ENCODE data around the gene PTK6. TPM values are rescaled to one million over a fixed set of nuclear protein-coding genes. Genes with fewer than 3 reads are reported as not detected.

The PTK6 gene
- total RNA-seq, 1 experiment from 2014 or later = 6.7 TPM

DNA sequence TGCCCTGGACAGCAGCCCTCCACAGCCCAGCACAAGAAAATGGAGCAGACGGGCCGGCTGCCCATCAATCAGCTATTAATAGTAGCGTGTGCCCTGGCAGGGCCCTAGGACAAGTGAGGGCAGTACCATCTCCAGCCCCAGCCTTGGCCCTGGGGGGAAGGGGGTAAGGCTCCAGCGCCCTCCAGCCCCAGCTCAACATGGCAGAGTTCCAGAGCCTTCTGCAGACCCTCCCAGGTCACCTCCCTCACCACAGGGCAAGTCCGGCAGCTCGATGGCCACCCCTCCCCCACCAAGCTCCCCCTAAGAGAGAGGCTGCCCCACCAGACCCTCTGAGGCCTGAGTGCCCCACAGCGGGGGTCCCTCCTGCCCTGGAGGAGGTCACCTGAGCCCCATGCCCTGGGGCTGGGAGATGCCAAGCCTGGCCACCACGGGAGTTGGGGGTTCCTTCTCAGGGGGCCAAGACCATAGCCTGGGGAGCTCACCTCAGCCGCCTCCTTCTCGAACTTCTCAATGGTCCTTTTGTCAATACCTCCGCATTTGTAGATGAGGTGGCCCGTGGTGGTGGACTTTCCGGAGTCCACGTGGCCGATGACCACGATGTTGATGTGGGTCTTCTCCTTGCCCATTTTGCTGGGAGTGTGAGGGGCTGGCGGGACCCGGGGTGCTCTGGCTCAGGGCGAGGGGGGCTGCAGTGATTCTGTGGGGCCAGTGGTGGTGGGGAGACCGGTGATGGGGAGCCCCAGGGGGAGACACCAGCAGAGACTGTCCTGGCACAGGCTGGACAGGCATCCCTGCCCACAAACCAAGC, 39.8 kb downstream of the PTK6 start:
- Histone ChIP-seq H3K9me3 (ENCODE audit: control insufficient read depth in 1 of 2, insufficient read depth in 1 of 2, low read depth in 1 of 2, low read length in 2 of 2) (no peaks in the 10 kb centered on the region), H3K4me1 (ENCODE audit: control insufficient read depth in 1 of 2, insufficient read depth in 2 of 2, low read length in 2 of 2) (peaks cover 21 to 42% of the 10 kb centered on the region in 2 experiments), H3K4me2 (ENCODE audit: low read length) (peak overlapping the region; percentile 95), H2AFZ (ENCODE audit: low read depth, low read length, poor library complexity, severe bottlenecking) (no peak overlapping the region), H3K79me2 (ENCODE audit: insufficient read depth, low read length) (peaks cover 50% of the 10 kb centered on the region), H3K9ac (ENCODE audit: low read length) (peak overlapping the region; percentile 78), H3K9me2 (ENCODE audit: insufficient read depth) (no peaks in the 10 kb centered on the region), H4K20me1 (ENCODE audit: insufficient read depth) (no peaks in the 10 kb centered on the region), H3K36me3 (ENCODE audit: control insufficient read depth in 1 of 2, insufficient read depth in 2 of 2, low read length in 2 of 2) (peaks cover 26 to 48% of the 10 kb centered on the region in 2 experiments; a peak in 3 of 4 replicates), H3K27ac (ENCODE audit: low read depth, low read length) (peak overlapping the region; percentile 77), H3K4me3 (replicated peaks in 1 of 2; ENCODE audit: low read depth in 1 of 2, low read length in 2 of 2) (peak overlapping the region; percentile 82 to 84), H3K27me3 (ENCODE audit: insufficient read depth, low read length) (no peaks in the 10 kb centered on the region)
- ChIA-PET RAD21 (ENCODE audit: low non-redundant PET in 1 of 2, low total read pairs in 2 of 2, uncharacterized antibody in 2 of 2, unreplicated experiment in 2 of 2) (interaction anchor here in 1 of 2 experiments (1.0 kb wide), 1 partner anchor 23 kb away, joined by 3 read pairs; the partner anchor contains the start of gene PPDPF), POLR2A (interaction anchor here (0.8 to 1.7 kb wide), 4 partner anchors 14 to 40 kb away, joined by 3 to 10 read pairs (median 4); partner anchors contain the start of genes PPDPF and PTK6), CTCF (interaction anchor here (0.9 to 1.2 kb wide), 3 partner anchors 23 to 542 kb away, joined by 3 to 5 read pairs (median 3); partner anchors contain the start of gene PPDPF)
- no TSS peak for BruUV-seq (replicated peaks)
- DNase-seq (ENCODE audit: low read depth, low spot score) (no peak), ATAC-seq (no peak)
- no peak for TF ChIP-seq YY1 (IDR thresholded peaks at IDR 0.05; ENCODE audit: extremely low read depth, insufficient replicate concordance, low read depth, low read length)
- TF ChIP-seq, protein P1, sequence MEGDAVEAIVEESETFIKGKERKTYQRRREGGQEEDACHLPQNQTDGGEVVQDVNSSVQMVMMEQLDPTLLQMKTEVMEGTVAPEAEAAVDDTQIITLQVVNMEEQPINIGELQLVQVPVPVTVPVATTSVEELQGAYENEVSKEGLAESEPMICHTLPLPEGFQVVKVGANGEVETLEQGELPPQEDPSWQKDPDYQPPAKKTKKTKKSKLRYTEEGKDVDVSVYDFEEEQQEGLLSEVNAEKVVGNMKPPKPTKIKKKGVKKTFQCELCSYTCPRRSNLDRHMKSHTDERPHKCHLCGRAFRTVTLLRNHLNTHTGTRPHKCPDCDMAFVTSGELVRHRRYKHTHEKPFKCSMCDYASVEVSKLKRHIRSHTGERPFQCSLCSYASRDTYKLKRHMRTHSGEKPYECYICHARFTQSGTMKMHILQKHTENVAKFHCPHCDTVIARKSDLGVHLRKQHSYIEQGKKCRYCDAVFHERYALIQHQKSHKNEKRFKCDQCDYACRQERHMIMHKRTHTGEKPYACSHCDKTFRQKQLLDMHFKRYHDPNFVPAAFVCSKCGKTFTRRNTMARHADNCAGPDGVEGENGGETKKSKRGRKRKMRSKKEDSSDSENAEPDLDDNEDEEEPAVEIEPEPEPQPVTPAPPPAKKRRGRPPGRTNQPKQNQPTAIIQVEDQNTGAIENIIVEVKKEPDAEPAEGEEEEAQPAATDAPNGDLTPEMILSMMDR (IDR thresholded peaks at IDR 0.05 in 2 of 3, conservative IDR thresholded peaks at IDR 0.05 in 1 of 3; ENCODE audit: borderline replicate concordance in 1 of 3, insufficient read depth in 1 of 3, low read depth in 2 of 3, low read length in 2 of 3) = no peak
- no peak for TF ChIP-seq POLR2AphosphoS5 (IDR thresholded peaks at IDR 0.05; ENCODE audit: low read depth, low read length)
- TF ChIP-seq TCF7L2 (IDR thresholded peaks at IDR 0.05; ENCODE audit: borderline replicate concordance, extremely low read depth, insufficient read depth, insufficient read length) = no peak
- TF ChIP-seq CBX3 (IDR thresholded peaks at IDR 0.05; ENCODE audit: low read depth) = no peak
- no peak for TF ChIP-seq REST (IDR thresholded peaks at IDR 0.05; ENCODE audit: low read depth)
- TF ChIP-seq EZH2 (IDR thresholded peaks at IDR 0.05) = no peak
- TF ChIP-seq EGR1 (IDR thresholded peaks at IDR 0.05; ENCODE audit: low read depth) = no peak
- TF ChIP-seq JUND (IDR thresholded peaks at IDR 0.05) = no peak
- TF ChIP-seq SP1 (IDR thresholded peaks at IDR 0.05; ENCODE audit: low read depth) = no peak
- TF ChIP-seq EZH2phosphoT487 (IDR thresholded peaks at IDR 0.05; ENCODE audit: borderline replicate concordance) = no peak
- TF ChIP-seq, protein P2, sequence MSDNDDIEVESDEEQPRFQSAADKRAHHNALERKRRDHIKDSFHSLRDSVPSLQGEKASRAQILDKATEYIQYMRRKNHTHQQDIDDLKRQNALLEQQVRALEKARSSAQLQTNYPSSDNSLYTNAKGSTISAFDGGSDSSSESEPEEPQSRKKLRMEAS (IDR thresholded peaks at IDR 0.05) = no peak
- TF ChIP-seq SIN3A (IDR thresholded peaks at IDR 0.05; ENCODE audit: low read depth) = no peak
- no peak for TF ChIP-seq ATF3 (IDR thresholded peaks at IDR 0.05)
- TF ChIP-seq SRF (IDR thresholded peaks at IDR 0.05; ENCODE audit: low read depth) = no peak
- intact Hi-C loops (cut with micrococcal nuclease) = no loop called here

Data from HCT116 (cell line).